C4-2B (cell line): Measurements from ENCODE around the gene ARNT2.
"Not testable (repeated sequence)": the region's sequence is repeated elsewhere in the genome, so short reads cannot be mapped to it uniquely, and the experiment has no call there.

Experiments
- H3K27ac ChIP-seq: fragments of 450-650 bp; 2 replicates; pipeline ENCODE4 v1.5.1; 2017
- ZFX ChIP-seq: fragments of 450-650 bp; IDR thresholded peaks from 2 replicates; pipeline ENCODE4 v1.6.1; 2017
- TF ChIP-seq, protein P1 (sequence below): fragments of 450-650 bp; conservative IDR thresholded peaks from 2 replicates; pipeline ENCODE4 v1.5.1; 2017; ENCODE audit warnings: mild to moderate bottlenecking

ARNT2 gene

DNA sequence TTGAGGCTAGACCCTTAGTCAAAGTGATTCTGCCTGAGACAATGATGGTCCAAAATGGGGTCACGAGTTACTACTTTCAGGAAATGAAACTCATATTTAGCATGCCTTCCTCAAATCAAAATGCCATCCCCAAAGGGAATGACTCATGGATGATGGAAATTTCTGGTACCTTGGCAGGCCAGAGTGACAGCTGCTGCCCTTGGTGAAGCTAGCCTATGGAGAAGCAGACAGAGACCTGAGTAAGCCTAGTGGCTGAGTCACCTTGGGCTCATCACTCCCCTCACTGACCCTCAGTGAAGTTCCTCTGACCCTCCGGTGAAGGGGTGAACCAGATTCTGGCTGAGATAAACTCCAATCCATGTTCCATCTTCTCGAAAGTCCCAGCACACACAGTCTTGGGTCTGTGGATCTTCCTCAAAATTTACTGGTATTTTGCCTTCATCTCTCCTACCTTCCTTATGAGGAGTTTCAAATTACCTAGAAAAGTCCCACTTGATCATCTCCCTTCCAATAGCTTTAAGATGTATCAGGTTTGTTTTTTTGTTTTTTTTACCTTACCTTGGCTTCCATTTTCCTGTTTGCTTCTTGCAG lies 236.4 kb downstream of the ARNT2 start:
- H3K27ac ChIP-seq = no peak overlapping the region
- TF ChIP-seq, protein P1, sequence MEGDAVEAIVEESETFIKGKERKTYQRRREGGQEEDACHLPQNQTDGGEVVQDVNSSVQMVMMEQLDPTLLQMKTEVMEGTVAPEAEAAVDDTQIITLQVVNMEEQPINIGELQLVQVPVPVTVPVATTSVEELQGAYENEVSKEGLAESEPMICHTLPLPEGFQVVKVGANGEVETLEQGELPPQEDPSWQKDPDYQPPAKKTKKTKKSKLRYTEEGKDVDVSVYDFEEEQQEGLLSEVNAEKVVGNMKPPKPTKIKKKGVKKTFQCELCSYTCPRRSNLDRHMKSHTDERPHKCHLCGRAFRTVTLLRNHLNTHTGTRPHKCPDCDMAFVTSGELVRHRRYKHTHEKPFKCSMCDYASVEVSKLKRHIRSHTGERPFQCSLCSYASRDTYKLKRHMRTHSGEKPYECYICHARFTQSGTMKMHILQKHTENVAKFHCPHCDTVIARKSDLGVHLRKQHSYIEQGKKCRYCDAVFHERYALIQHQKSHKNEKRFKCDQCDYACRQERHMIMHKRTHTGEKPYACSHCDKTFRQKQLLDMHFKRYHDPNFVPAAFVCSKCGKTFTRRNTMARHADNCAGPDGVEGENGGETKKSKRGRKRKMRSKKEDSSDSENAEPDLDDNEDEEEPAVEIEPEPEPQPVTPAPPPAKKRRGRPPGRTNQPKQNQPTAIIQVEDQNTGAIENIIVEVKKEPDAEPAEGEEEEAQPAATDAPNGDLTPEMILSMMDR = no peak
- TF ChIP-seq ZFX = no peak

DNA sequence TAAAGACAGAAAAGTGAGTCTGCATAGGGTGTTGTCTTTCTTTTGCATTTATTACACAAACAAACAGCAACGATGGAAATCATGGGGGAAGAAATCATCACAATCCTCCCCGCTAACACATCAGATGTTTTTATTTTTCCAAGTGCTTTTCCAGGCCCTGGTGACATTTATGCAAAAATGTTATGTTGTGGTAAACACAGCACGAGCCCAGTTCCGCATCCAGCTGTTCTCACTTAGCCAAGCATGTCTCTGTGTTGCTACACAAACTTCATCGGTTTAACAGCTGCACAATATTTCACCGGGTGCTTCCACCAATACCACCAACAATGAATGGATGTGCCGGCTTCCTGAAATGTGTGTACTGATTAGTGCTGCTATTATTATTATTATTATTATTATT lies 237.2 kb downstream of the ARNT2 start:
- no peak overlapping the region for H3K27ac ChIP-seq
- TF ChIP-seq, protein P1 = no peak
- no peak for TF ChIP-seq ZFX

DNA sequence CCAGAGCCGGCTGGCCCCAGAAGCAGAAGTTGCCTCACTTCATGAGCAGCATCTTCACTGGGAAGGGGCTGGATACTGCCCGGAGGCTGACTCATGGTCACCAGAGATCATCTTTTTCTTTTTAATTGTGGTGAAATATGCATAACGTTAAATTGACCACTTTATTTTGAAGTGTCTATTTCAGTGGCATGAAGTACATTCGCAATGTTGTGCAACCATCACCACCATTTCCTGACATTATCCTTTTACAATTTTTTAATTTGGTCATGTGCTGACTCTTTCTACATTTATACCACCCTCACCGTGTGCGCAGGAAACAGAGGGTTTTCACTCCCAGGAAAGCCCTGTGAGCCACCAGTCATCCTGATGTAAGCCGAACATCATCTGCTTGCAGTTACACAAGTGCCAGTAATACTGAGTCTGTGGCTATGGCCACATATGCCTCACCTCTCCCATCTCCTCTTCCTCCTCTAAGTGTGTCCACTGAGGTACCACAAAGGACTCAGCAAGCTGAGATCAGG lies 239.3 kb downstream of the ARNT2 start:
- TF ChIP-seq, protein P1 = no peak
- TF ChIP-seq ZFX = no peak
- no peak overlapping the region for H3K27ac ChIP-seq

DNA sequence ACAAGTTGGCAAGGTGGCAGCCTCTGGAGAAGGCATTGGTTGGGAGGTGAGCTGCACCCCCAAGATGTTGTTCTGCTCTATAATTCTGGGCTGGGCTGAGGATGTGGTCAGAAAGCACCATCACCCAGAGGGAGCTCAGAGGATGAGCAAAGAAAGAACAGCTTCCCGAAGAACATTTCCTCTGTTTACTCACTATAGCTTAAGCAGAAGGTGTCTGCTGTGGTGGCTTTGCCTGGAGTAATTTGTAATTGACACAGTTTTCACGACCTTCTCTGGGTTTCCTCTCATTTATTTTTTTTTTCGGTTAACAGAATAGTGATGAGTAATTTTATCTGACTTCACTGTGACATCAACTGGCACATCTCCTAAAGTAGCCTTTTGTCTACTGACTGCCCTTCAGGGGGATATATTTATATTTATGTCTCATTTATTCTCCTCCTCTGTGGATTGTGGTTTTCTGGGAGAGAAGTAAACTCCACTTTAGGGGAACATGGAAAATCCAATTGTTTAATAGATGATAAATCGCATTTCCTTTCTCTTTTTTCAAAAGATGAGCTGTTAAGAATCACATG lies 241.4 kb downstream of the ARNT2 start:
- H3K27ac ChIP-seq = no peak overlapping the region
- TF ChIP-seq, protein P1 = no peak
- no peak for TF ChIP-seq ZFX

DNA sequence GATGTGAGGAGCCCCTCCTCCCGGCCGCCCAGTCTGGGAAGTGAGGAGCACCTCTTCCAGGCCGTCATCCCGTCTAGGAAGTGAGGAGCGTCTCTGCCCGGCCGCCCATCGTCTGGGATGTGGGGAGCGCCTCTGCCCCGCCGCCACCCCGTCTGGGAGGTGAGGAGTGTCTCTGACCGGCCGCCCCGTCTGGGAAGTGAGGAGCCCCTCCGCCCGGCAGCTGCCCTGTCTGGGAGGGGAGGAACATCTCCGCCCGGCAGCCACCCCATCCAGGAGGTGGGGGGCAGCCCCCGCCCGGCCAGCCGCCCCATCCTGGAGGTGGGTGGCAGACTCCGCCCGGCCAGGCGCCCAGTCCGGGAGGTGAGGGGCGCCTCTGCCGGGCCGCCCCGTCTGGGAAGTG lies 243.2 kb downstream of the ARNT2 start:
- H3K27ac ChIP-seq = not testable (repeated sequence)
